Measurements from ENCODE around the gene EMILIN1.

DNA sequence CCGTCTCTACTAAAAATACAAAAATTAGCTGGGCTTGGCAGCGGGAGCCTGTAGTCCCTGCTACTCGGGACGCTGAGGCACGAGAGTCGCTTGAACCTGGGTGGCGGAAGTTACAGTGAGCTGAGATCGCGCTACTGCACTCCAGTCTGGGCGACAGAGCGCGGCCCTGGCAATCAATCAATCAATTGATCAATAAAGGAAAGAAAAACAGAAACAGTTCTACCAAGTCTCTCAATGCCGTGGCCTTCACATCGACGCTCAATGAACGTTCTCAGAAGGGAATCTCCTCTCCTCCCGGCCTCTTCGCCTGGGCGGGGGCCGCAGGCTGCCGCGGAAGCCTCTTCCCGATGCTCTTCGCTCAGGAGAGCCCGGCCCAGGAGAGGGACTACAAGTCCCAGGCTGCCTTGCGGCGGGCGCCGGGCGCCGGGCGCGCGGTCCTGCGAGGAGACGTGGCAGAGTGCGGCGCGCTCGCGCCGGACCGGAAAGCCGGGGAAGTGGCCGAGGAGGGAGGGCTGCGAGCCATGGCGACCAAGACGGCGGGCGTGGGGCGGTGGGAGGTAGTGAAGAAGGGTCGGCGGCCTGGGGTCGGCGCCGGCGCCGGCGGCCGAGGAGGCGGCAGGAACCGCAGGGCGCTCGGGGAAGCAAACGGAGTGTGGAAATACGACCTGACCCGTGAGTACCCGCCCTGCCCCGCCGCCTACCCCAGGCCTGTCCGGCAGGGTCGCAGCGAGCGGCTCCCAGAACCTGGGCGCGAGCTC is 45.7 kb upstream of the EMILIN1 start, which contains the start of gene TMEM214:
- TF ChIP-seq POLR2AphosphoS5 (IDR thresholded peaks at IDR 0.05; ENCODE audit: borderline replicate concordance, low read depth, low read length) (peak; percentile 81; the same call in 1 of the 2 replicates), EZH2 (IDR thresholded peaks at IDR 0.05) (no peak)
